Spleen (tissue), 7 donors: Measurements from ENCODE around the gene PVALEF.

ENCODE experiments used
- POLR2A ChIP-seq, 3 donors: fragments of 450-650 bp; IDR thresholded peaks; one replicate each; pipeline ENCODE4 v1.5.1; 2017; ENCODE audit warnings: antibody characterized with exemption in 3 of 3, mild to moderate bottlenecking in 1 of 3
- TF ChIP-seq, protein P1 (sequence below), 11 experiments: fragments of 200-600 bp in 7 of 11; fragments of 450-650 bp in 4 of 11; sonication (generic) in 4 of 11; IDR thresholded peaks in 8 of 11; conservative IDR thresholded peaks in 3 of 11; 1 replicate in 7 of 11; 2 replicates in 4 of 11; pipeline versions ENCODE4 v1.4.0 to v1.8.0; 2016 to 2021; ENCODE audit warnings: antibody characterized with exemption in 11 of 11, inconsistent platforms in 4 of 11, mild to moderate bottlenecking in 1 of 11
- donor health status: DM: no; HTN: no; CAD: no; lungs with moderate emphysema.
- donor health status: DM: no; HTN: no; CAD: no.
- donor health status: DM: no; HTN: no; CAD: no.

DNA sequence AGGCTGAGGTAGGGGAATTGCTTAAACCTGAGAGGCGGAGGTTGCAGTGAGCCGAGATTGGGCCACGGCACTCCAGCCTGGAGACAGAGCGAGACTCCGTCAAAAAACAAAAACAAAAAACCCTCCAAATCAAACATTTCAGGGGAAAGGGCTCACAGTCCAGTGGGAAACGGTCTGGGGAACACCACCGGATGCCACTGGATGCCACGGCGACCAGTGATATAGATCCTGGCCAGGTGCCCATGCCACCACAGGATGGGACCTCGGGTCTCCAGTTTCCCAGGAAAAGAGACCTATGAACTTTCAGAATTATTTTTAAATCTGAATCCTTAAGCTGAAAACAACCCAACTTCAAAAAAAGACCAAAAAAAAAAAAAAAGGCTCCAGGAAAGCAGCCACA lies 45.2 kb downstream of the PVALEF start:
- no peak for TF ChIP-seq POLR2A (IDR thresholded peaks at IDR 0.05)
- TF ChIP-seq, protein P1, sequence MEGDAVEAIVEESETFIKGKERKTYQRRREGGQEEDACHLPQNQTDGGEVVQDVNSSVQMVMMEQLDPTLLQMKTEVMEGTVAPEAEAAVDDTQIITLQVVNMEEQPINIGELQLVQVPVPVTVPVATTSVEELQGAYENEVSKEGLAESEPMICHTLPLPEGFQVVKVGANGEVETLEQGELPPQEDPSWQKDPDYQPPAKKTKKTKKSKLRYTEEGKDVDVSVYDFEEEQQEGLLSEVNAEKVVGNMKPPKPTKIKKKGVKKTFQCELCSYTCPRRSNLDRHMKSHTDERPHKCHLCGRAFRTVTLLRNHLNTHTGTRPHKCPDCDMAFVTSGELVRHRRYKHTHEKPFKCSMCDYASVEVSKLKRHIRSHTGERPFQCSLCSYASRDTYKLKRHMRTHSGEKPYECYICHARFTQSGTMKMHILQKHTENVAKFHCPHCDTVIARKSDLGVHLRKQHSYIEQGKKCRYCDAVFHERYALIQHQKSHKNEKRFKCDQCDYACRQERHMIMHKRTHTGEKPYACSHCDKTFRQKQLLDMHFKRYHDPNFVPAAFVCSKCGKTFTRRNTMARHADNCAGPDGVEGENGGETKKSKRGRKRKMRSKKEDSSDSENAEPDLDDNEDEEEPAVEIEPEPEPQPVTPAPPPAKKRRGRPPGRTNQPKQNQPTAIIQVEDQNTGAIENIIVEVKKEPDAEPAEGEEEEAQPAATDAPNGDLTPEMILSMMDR (IDR thresholded peaks at IDR 0.05 in 8 of 11, conservative IDR thresholded peaks at IDR 0.05 in 3 of 11), result no peak
